ENCODE measurements around the gene CIPC. TPM values are rescaled to one million over a fixed set of nuclear protein-coding genes. Genes with fewer than 3 reads are reported as not detected.

Gene CIPC, protein sequence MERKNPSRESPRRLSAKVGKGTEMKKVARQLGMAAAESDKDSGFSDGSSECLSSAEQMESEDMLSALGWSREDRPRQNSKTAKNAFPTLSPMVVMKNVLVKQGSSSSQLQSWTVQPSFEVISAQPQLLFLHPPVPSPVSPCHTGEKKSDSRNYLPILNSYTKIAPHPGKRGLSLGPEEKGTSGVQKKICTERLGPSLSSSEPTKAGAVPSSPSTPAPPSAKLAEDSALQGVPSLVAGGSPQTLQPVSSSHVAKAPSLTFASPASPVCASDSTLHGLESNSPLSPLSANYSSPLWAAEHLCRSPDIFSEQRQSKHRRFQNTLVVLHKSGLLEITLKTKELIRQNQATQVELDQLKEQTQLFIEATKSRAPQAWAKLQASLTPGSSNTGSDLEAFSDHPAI
- total RNA-seq (31.3 and 35.3 TPM in 2 replicates), polyA plus RNA-seq (16.4 and 16.5 TPM in 2 replicates)

GRCh38 chr14:77097700-77098528 is at the start of gene CIPC:
Gene CIPC, plus strand, starts transcription at chr14:77098258. Its CDS starts 7,451 bp downstream, at chr14:77105709.
- Histone ChIP-seq H3K27me3 (no peaks in the 10 kb centered on the region), H3K9me3 (ENCODE audit: low read depth) (no peaks in the 10 kb centered on the region), H3K36me3 (no peaks in the 10 kb centered on the region), H3K4me1 (ENCODE audit: low read depth) (peaks cover 26% of the 10 kb centered on the region), H3K4me3 (peak within 1 kb of the TSS; percentile 88), H3K27ac (peak within 1 kb of the TSS; percentile 98)
- TF ChIP-seq CTCF (IDR thresholded peaks at IDR 0.05; ENCODE audit: low read depth, low read length), result no peak
- DNase-seq (ENCODE audit: low read depth in 1 of 2, low spot score in 1 of 2), result peak; percentile 99 to 100

DNA sequence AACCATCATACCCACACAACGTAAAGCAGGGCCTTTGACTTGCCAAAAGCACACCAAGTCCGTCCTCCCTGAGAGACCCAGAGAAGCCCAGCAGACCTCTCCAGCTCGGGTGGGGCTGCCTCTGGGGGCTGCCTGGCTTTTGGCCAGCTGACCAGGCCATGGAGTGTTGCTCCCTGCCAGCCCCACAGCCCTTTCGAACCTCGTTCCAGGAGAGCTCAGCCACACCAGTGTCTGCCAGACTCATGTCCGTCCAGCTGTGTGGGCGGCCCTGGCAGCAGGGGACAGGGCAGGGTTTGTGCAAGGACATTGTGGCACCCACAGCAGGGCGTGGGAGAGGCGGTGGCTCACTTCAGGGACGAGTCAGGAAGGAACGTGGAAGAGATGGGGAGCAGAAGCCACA is 46.9 kb upstream of the CIPC start:
- peak overlapping the region; percentile 48 for H3K27ac ChIP-seq

GRCh38 chr14:77052281-77053044 is 45.6 kb upstream of the CIPC start:
- Histone ChIP-seq H3K27me3 (no peaks in the 10 kb centered on the region), H3K9me3 (ENCODE audit: low read depth) (no peaks in the 10 kb centered on the region), H3K4me3 (no peak overlapping the region), H3K36me3 (no peaks in the 10 kb centered on the region), H3K27ac (peak overlapping the region; percentile 52), H3K4me1 (ENCODE audit: low read depth) (no peaks in the 10 kb centered on the region)
- TF ChIP-seq CTCF (IDR thresholded peaks at IDR 0.05; ENCODE audit: low read depth, low read length), result no peak
- no peak for DNase-seq (ENCODE audit: low read depth in 1 of 2, low spot score in 1 of 2)

More for the DNA sequence above, 46.9 kb upstream of the CIPC start:
- Histone ChIP-seq H3K27me3 (no peaks in the 10 kb centered on the region), H3K4me1 (ENCODE audit: low read depth) (peaks cover 8% of the 10 kb centered on the region), H3K9me3 (ENCODE audit: low read depth) (no peaks in the 10 kb centered on the region), H3K4me3 (no peak overlapping the region), H3K36me3 (no peaks in the 10 kb centered on the region)
- no peak for TF ChIP-seq CTCF (IDR thresholded peaks at IDR 0.05; ENCODE audit: low read depth, low read length)
- no peak for DNase-seq (ENCODE audit: low read depth in 1 of 2, low spot score in 1 of 2)

DNA sequence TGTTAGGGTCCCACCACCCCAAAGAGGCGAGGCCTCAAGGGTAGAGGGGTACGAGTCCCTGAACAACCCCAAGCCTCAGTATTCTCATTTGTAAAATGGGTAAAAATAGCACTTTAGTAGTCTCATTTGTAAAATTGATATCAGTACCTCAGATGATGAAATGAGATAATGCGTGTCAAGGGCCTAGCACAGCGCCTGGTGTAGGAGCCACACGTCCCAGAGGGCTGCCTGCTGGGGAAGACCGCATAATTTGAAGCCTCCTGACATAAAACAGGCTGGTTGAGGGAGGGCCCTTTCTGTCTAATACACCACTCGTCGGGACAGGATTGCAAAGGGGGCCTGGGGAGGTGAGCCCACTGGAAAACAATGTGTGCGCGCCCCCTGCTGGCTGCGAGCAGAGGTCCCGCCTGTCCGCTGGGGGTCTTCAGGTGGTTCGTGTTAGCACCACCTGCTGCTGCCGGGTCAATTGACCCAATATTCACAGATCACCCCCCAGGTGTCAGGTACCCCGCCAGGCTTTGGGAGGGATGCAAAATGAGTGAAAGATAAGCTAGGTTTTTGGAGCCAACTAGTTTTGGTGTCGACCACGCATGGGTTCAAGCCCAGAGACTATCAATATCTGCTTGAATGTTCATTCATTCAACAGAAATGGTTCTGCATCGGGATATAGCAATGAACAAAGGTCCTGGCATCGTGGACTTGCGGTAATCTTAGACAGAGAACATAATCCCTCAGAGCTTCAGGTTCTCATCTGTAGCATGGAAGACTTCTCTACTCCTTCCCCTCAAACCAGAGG is 44.8 kb upstream of the CIPC start:
- Histone ChIP-seq H3K36me3 (no peaks in the 10 kb centered on the region), H3K27ac (no peak overlapping the region), H3K27me3 (no peaks in the 10 kb centered on the region), H3K4me1 (ENCODE audit: low read depth) (no peaks in the 10 kb centered on the region), H3K4me3 (no peak overlapping the region), H3K9me3 (ENCODE audit: low read depth) (no peaks in the 10 kb centered on the region)
- DNase-seq (ENCODE audit: low read depth in 1 of 2, low spot score in 1 of 2), result peak; percentile 90 to 92
- TF ChIP-seq CTCF (IDR thresholded peaks at IDR 0.05; ENCODE audit: low read depth, low read length), result peak; percentile 93
